HL-60/S4 treated with phorbol 12-myristate 13-acetate at 8.2 ng/mL for 4 days and 3 days (cell line): Measurements from ENCODE around the gene TRMT10B.

ENCODE experiments used
- in situ Hi-C: fragments of 300-500 bp; cut with MboI; formaldehyde crosslinking; loops from 2 replicates; pipeline ENCODE4 v1.15.0; 2022; ENCODE audit warnings: low sequenced_read_pairs

Gene TRMT10B, protein sequence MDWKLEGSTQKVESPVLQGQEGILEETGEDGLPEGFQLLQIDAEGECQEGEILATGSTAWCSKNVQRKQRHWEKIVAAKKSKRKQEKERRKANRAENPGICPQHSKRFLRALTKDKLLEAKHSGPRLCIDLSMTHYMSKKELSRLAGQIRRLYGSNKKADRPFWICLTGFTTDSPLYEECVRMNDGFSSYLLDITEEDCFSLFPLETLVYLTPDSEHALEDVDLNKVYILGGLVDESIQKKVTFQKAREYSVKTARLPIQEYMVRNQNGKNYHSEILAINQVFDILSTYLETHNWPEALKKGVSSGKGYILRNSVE

GRCh38 chr9:37753489-37754190 lies at the start of gene TRMT10B:
TRMT10B (plus strand) TSS chr9:37753805; CDS start chr9:37761932, 8,127 bp downstream.
- in situ Hi-C loops = no loop called here

DNA sequence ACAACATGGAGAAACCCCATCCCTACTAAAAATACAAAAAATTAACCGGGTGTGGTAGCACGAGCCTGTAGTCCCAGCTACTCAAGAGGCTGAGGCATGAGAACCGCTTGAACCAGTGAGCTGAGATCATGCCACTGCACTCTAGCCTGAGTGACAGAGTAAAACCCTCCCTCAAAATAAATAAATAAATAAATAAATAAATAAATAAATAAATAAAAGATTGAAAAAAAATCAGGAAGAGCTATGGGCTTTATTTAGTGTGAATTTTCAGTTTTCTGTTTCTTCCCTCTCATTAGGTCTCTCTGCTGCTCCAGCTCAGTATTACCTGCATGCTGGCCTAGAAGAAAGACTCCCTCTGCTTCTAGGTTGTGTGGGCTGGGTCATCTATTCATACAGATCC lies 47.8 kb upstream of the TRMT10B start:
- in situ Hi-C loops = no loop called here

DNA sequence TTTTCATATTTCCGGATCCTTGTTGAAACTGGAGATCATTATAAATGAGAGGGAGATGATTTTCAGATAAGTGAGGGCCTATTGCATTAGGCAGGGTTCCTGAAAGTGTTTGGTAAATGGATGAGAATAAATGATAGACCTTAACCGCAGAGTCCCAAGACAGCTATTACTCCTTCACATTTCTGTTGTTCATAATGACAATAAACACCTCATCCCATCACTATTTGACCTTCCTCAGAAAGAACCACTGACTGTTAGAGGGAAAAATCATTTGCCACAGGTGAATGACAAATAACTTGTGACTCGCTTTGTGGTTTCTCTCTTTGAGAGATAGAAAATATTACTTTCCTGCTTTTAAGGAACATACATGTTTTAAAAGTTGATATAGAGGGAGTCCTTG lies 47.3 kb upstream of the TRMT10B start:
- in situ Hi-C loops = no loop called here

DNA sequence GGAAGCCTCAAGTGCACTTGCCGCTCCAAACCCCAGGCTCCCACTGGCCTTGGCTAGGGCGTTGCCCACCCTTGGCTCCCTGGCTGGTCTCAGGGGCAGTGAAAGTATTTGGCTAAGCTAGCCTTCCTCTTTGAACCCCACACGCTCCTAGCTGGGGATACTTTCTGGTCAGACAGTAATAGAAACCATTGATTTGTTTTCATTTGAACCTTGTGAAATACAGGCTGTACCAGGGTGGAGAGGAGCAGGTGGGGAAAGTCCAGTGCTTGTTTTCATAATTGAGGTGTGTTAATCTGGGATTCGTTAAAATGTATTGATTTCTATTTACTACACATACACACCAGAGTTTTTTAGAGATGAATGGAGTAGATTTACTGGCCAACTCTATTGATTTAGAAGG lies 45.9 kb upstream of the TRMT10B start:
- in situ Hi-C loops = no loop called here

- in situ Hi-C loops = no loop called here
These were observed 43.6 kb upstream of the TRMT10B start for GRCh38 chr9:37710046-37710445.

DNA sequence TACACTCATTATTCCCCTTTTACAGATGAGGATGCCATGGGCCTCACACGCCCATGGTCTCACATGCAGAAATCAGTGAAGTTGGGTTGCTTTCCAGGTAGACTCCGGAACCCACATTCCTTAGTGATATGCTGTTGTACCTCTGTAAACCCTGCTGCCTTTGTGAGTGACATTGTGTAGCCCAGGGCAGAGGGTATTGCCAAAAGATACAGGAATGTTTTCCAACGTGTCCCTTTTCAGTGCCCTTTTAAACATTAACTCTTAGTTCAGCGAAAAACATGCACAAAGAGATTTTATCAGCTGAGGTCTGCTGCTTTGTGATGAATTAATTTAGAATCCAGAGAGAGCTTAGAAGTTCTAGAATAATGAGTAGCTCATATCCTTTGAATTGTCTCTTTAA lies 38.3 kb upstream of the TRMT10B start:
- in situ Hi-C loops = no loop called here

- in situ Hi-C loops = no loop called here
These were observed 37.6 kb upstream of the TRMT10B start for GRCh38 chr9:37715991-37716505.

DNA sequence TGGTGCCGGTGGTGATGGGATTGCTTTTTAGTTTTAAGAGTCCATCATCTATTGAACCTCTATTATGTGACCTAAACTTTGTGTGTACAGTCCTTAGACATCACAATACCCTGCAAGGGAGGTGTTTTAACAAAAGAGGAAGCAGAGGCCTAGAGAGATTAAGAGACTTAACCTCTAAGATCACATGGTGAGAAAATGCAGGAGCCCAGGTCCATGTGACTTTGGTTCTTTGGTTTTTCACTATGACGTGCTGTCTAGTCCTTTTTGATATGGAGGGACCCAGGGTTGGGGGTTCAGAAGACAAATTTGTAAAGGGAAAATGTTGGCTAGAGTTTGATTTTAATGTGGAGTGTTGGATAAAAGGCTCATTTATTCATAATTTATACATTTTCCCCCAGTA lies 34.1 kb upstream of the TRMT10B start:
- in situ Hi-C loops = no loop called here

GRCh38 chr9:37727013-37727412 lies 26.6 kb upstream of the TRMT10B start:
- in situ Hi-C loops = loop anchor here (25.0 kb wide), 1 partner anchor 635 kb away; no protein-coding TSS in a partner anchor

DNA sequence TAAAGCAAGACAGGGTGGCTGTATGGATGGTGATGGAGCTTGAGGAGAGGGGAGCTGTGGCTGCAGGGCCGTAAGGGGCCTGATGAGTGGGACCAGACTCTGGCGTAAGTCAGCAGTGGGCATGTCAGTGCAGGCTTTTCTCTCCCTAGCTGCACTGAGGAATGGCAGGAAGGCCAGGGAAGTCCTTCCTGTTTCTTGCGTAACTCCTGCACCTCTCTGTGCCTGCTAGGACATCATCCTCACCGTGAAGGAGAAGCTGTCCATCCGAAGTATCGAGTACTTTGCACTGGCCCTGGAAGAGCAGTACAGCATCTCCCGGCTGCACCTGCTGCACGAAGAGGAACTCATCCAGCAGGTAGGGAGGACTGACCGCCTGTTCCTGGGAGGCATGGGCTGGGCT lies 24.1 kb upstream of the TRMT10B start:
- in situ Hi-C loops = loop anchor here (25.0 kb wide), 1 partner anchor 633 kb away; no protein-coding TSS in a partner anchor

DNA sequence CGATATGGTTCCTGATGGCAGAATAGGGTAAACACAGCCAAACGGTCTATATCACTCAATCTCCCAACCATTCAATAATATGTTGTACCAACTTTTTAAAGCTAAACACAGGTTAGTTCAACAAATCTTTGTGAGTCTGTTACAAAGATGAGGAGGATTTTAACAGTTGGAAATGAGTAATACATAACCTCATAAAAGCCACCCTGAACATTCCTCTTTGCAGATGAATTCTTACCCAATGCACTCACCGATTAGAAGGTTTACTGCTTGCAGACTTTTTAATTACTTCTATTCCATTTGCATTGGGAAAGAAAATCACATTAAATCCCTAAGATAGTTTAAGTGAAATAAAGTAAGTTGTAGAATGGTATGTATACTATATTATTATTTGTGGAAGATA lies 23.3 kb upstream of the TRMT10B start:
- in situ Hi-C loops = loop anchor here (25.0 kb wide), 1 partner anchor 632 kb away; no protein-coding TSS in a partner anchor

GRCh38 chr9:37730839-37731238 lies 22.8 kb upstream of the TRMT10B start:
- in situ Hi-C loops = loop anchor here (25.0 kb wide), 1 partner anchor 631 kb away; no protein-coding TSS in a partner anchor

DNA sequence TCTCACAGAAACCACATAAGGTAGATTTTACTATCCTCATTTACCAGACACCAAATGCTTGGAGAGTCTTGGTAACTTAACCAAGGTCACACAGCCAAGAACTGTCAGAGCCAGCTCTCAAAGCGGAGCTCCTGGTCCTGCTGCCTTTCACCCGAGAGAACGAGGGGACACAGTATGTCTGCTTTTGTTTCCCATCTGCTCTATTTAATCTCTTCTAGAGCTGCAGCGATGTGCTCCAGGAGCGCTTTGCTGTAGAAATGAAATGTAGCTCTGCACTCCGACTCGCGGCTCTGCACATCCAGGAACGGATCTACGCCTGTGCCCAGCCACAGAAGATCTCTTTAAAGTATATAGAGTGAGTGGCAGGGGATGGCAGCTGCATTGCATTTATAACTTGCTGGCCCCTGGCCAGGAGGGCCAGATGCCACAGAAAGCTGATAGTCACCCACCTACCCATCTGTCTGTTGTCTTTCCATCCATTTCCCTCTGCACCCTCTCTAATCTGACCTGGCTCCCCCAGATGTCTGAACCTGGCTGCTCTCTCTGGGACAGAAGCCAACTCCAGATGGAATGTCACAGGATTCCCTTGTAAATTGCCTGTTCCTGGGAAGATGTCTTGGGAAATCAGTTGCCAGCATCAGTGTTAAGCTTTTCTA lies 21.4 kb upstream of the TRMT10B start:
- in situ Hi-C loops = loop anchor here (25.0 kb wide), 1 partner anchor 630 kb away; no protein-coding TSS in a partner anchor

DNA sequence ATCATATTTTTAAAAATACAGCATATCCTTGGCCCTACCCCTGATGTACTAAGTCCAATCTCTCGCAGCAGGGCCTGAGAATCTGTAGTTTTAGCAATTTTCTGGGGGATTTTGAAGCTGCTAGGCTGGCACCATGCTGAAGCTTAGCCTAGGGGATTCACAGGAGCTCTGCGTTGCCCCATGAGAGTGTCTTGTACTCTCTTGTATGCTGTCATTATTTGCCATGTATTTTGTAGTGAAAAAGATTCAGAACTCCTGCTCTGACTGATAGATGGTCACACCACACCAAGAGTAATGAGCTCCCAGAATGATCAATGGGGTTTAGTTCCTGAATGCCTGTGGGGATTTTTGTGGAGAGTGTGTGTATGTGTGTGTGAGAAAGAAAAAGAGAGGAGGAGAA lies 20.7 kb upstream of the TRMT10B start:
- in situ Hi-C loops = loop anchor here (25.0 kb wide), 1 partner anchor 629 kb away; no protein-coding TSS in a partner anchor

- in situ Hi-C loops = loop anchor here (25.0 kb wide), 1 partner anchor 623 kb away; no protein-coding TSS in a partner anchor
These were observed 14.4 kb upstream of the TRMT10B start for GRCh38 chr9:37739222-37739621.

GRCh38 chr9:37740128-37740527 lies 13.5 kb upstream of the TRMT10B start:
- in situ Hi-C loops = loop anchor here (25.0 kb wide), 1 partner anchor 622 kb away; no protein-coding TSS in a partner anchor

GRCh38 chr9:37740631-37741328 lies 12.8 kb upstream of the TRMT10B start:
- in situ Hi-C loops = loop anchor here (25.0 kb wide), 1 partner anchor 622 kb away; no protein-coding TSS in a partner anchor

- in situ Hi-C loops = loop anchor here (25.0 kb wide), 1 partner anchor 616 kb away; no protein-coding TSS in a partner anchor
These were observed 7.6 kb upstream of the TRMT10B start for GRCh38 chr9:37745970-37746369.

- in situ Hi-C loops = loop anchor here (25.0 kb wide), 1 partner anchor 616 kb away; no protein-coding TSS in a partner anchor
These were observed 6.9 kb upstream of the TRMT10B start for GRCh38 chr9:37746448-37747270.
